HCT116 (cell line): ENCODE results near the gene AP5Z1. TPM values are rescaled to one million over a fixed set of nuclear protein-coding genes. Genes with fewer than 3 reads are reported as not detected.

Experiments used
- ATAC-seq: fragments of 200-7000 bp; cut with Tn5 transposase; 2 replicates; pipeline ENCODE4 v1.9.1; 2020; ENCODE audit warnings: mild to moderate bottlenecking, moderate library complexity
- BruUV-seq: library from RNA; stranded (reverse); fragments of 400-500 nt; replicated peaks from 2 replicates; lab custom pipeline; 2021; lab: Mats Ljungman, UMichigan
- CTCF ChIA-PET: fragments of 300-600 bp; sonication (Branson Sonifier 250); formaldehyde crosslinking; loops from one replicate; lab custom pipeline; 2021; ENCODE audit warnings: antibody characterized with exemption; lab: Charles Lee
- POLR2A ChIA-PET: fragments of 300-600, 350-600 bp; sonication (Branson Sonifier 250); formaldehyde crosslinking; loops from one replicate; lab custom pipeline; 2021; ENCODE audit warnings: antibody characterized with exemption; lab: Charles Lee
- RAD21 ChIA-PET, 2 experiments: fragments of 300-600 bp; sonication (Branson Sonifier 250); formaldehyde crosslinking; loops; one replicate each; lab custom pipeline; 2023; ENCODE audit warnings: low total read pairs in 2 of 2; ENCODE audit not compliant: uncharacterized antibody in 2 of 2, unreplicated experiment in 2 of 2, low non-redundant PET in 1 of 2; lab: Charles Lee
- DNase-seq: peaks from one replicate; pipeline ENCODE4 v3.0.0-alpha.2; 2010; ENCODE audit warnings: low read depth, low spot score
- H2AFZ ChIP-seq: fragments of 200-600 bp; shearing (Covaris generic), sonication (generic); 2 replicates; pipeline ENCODE4 v1.6.1; 2017; ENCODE audit warnings: low read depth, mixed run types, mixed read lengths, antibody characterized with exemption, low read length; ENCODE audit not compliant: poor library complexity, severe bottlenecking
- H3K27ac ChIP-seq: 2 replicates; pipeline ENCODE4 v1.5.1; 2012; ENCODE audit warnings: low read depth, low read length
- H3K27me3 ChIP-seq: fragments of 200-600 bp; sonication (generic); 2 replicates; pipeline ENCODE4 v1.6.1; 2016; ENCODE audit warnings: mixed run types, low read length, mixed read lengths; ENCODE audit not compliant: insufficient read depth
- H3K36me3 ChIP-seq, 2 experiments: fragments of 200-500 bp in 1 of 2; fragments of 200-600 bp in 1 of 2; sonication (Bioruptor generic) in 1 of 2; sonication (generic) in 1 of 2; 2 replicates each; pipeline versions ENCODE4 v1.5.1 to v1.6.1; 2014 to 2016; ENCODE audit warnings: low read length in 2 of 2, inconsistent platforms in 1 of 2, mixed read lengths in 1 of 2, mixed run types in 1 of 2; ENCODE audit not compliant: insufficient read depth in 2 of 2, control insufficient read depth in 1 of 2
- H3K4me1 ChIP-seq, 2 experiments: fragments of 200-600 bp in 1 of 2; sonication (generic) in 1 of 2; 2 replicates each; pipeline versions ENCODE4 v1.5.1 to v1.6.1; 2012 to 2017; ENCODE audit warnings: low read length in 2 of 2, inconsistent platforms in 1 of 2, mild to moderate bottlenecking in 1 of 2, mixed read lengths in 1 of 2, mixed run types in 1 of 2, moderate library complexity in 1 of 2; ENCODE audit not compliant: insufficient read depth in 2 of 2, control insufficient read depth in 1 of 2
- H3K4me2 ChIP-seq: fragments of 200-600 bp; sonication (generic); 2 replicates; pipeline ENCODE4 v1.6.1; 2017; ENCODE audit warnings: mixed run types, low read length, mixed read lengths
- H3K4me3 ChIP-seq, 2 experiments: fragments of 200-600 bp in 1 of 2; sonication (generic) in 1 of 2; replicated peaks in 1 of 2; 2 replicates each; pipeline ENCODE4 v1.5.1; 2011 to 2016; ENCODE audit warnings: low read length in 2 of 2, control low read depth in 1 of 2, low read depth in 1 of 2, mild to moderate bottlenecking in 1 of 2, mixed read lengths in 1 of 2, mixed run types in 1 of 2
- H3K79me2 ChIP-seq: fragments of 200-600 bp; sonication (generic); 2 replicates; pipeline ENCODE4 v1.6.1; 2017; ENCODE audit warnings: mild to moderate bottlenecking, mixed run types, low read length, moderate library complexity, mixed read lengths; ENCODE audit not compliant: insufficient read depth
- H3K9ac ChIP-seq: fragments of 200-600 bp; sonication (generic); 2 replicates; pipeline ENCODE4 v1.6.1; 2016; ENCODE audit warnings: low read length, mixed read lengths
- H3K9me2 ChIP-seq: fragments of 200-600 bp; sonication (generic), shearing (Covaris generic); 2 replicates; pipeline ENCODE4 v1.6.1; 2017; ENCODE audit warnings: mixed run types, mild to moderate bottlenecking, moderate library complexity; ENCODE audit not compliant: insufficient read depth
- H3K9me3 ChIP-seq, 2 experiments: fragments of 200-500 bp in 1 of 2; fragments of 200-600 bp in 1 of 2; sonication (Bioruptor generic) in 1 of 2; sonication (generic) in 1 of 2; 2 replicates each; pipeline ENCODE4 v1.6.1; 2014 to 2017; ENCODE audit warnings: low read length in 2 of 2, mixed read lengths in 2 of 2, inconsistent platforms in 1 of 2, low read depth in 1 of 2, mild to moderate bottlenecking in 1 of 2, mixed run types in 1 of 2, moderate library complexity in 1 of 2; ENCODE audit not compliant: control insufficient read depth in 1 of 2, insufficient read depth in 1 of 2
- H4K20me1 ChIP-seq: fragments of 200-600 bp; sonication (generic), shearing (Covaris generic); 2 replicates; pipeline ENCODE4 v1.6.1; 2017; ENCODE audit warnings: mixed run types, mild to moderate bottlenecking, moderate library complexity; ENCODE audit not compliant: insufficient read depth
- ATF3 ChIP-seq: IDR thresholded peaks from 2 replicates; pipeline ENCODE4 v1.6.1; 2012
- CBX3 ChIP-seq: IDR thresholded peaks from 2 replicates; pipeline ENCODE4 v1.6.1; 2012; ENCODE audit warnings: low read depth
- CEBPB ChIP-seq: IDR thresholded peaks from 2 replicates; pipeline ENCODE4 v1.6.1; 2012; ENCODE audit warnings: low read depth
- CTCF ChIP-seq, 3 experiments: fragments of 200-600 bp in 1 of 3; sonication (generic) in 1 of 3; IDR thresholded peaks in 2 of 3; conservative IDR thresholded peaks in 1 of 3; 2 replicates each; pipeline ENCODE4 v1.5.1; 2012 to 2017; ENCODE audit warnings: low read depth in 2 of 3, low read length in 2 of 3, antibody characterized with exemption in 1 of 3, borderline replicate concordance in 1 of 3, control low read depth in 1 of 3, mild to moderate bottlenecking in 1 of 3, mixed read lengths in 1 of 3, mixed run types in 1 of 3, moderate library complexity in 1 of 3; ENCODE audit not compliant: insufficient read depth in 1 of 3
- EGR1 ChIP-seq: IDR thresholded peaks from 2 replicates; pipeline ENCODE4 v1.6.1; 2012; ENCODE audit warnings: low read depth
- FOSL1 ChIP-seq: IDR thresholded peaks from 2 replicates; pipeline ENCODE4 v1.6.1; 2012; ENCODE audit warnings: low read depth
- JUND ChIP-seq: IDR thresholded peaks from 2 replicates; pipeline ENCODE4 v1.6.1; 2012
- SIN3A ChIP-seq: IDR thresholded peaks from 2 replicates; pipeline ENCODE4 v1.6.1; 2012; ENCODE audit warnings: low read depth
- SRF ChIP-seq: IDR thresholded peaks from 2 replicates; pipeline ENCODE4 v1.6.1; 2012; ENCODE audit warnings: low read depth
- TCF7L2 ChIP-seq: IDR thresholded peaks from 2 replicates; pipeline ENCODE4 v1.7.0; 2011; ENCODE audit warnings: borderline replicate concordance, inconsistent platforms; ENCODE audit not compliant: insufficient read depth, insufficient read length; ENCODE audit errors: extremely low read depth
- YY1 ChIP-seq: IDR thresholded peaks from 2 replicates; pipeline ENCODE4 v1.6.1; 2011; ENCODE audit warnings: low read length, low read depth, moderate library complexity, mild to moderate bottlenecking; ENCODE audit not compliant: insufficient replicate concordance; ENCODE audit errors: extremely low read depth
- intact Hi-C: fragments of 100-400 bp; cut with micrococcal nuclease; formaldehyde crosslinking; loops from 2 replicates; pipeline ENCODE4 v1.10.0; 2022
- total RNA-seq: library from RNA; stranded (reverse); gene quantifications from one replicate; pipeline ENCODE4 v1.2.1, GENCODE V29; 2021; ENCODE audit not compliant: unreplicated experiment

Gene AP5Z1
- total RNA-seq, 1 experiment from 2014 or later: 23.2 TPM

GRCh38 chr7:4748231-4748681 lies 27.2 kb upstream of the AP5Z1 start:
- BruUV-seq: no TSS peak
- H3K27me3 ChIP-seq: no peaks in the 10 kb centered on the region
- RAD21 ChIA-PET: no interaction called here
- 0 out of 4 replicates have a peak, but pooled peaks cover 0 to 4% of the 10 kb centered on the region in 2 experiments for H3K36me3 ChIP-seq
- no peak for TF ChIP-seq CEBPB
- TF ChIP-seq EGR1: no peak
- TF ChIP-seq CBX3: no peak
- TF ChIP-seq SRF: no peak
- TF ChIP-seq SIN3A: no peak
- no peak for TF ChIP-seq TCF7L2
- TF ChIP-seq ATF3: no peak
- TF ChIP-seq JUND: no peak
- no peak for TF ChIP-seq YY1
- TF ChIP-seq CTCF (IDR thresholded peaks at IDR 0.05 in 2 of 3, conservative IDR thresholded peaks at IDR 0.05 in 1 of 3; ENCODE audit: borderline replicate concordance in 1 of 3, insufficient read depth in 1 of 3, low read depth in 2 of 3, low read length in 2 of 3): no peak
- no peak for TF ChIP-seq FOSL1
- no peak overlapping the region for H3K4me2 ChIP-seq
- peaks cover 6% of the 10 kb centered on the region; the same call in 1 of the 2 replicates for H4K20me1 ChIP-seq
- intact Hi-C loops: no loop called here
- H3K4me3 ChIP-seq: no peak overlapping the region
- no peak overlapping the region for H3K27ac ChIP-seq
- H3K9me3 ChIP-seq: no peaks in the 10 kb centered on the region
- CTCF ChIA-PET: no interaction called here
- H3K4me1 ChIP-seq: peaks cover 19 to 27% of the 10 kb centered on the region in 2 experiments
- DNase-seq: no peak
- H2AFZ ChIP-seq: no peak overlapping the region
- H3K9ac ChIP-seq: no peak overlapping the region
- POLR2A ChIA-PET: no interaction called here
- no peaks in the 10 kb centered on the region for H3K9me2 ChIP-seq
- no peak for ATAC-seq
- peaks cover 81% of the 10 kb centered on the region for H3K79me2 ChIP-seq
